Activated naive CD8-positive, alpha-beta T cell treated with anti-CD3 and anti-CD28 coated beads, Interleukin-2, amount 10 ng/mL, durations not matched to agents 7 days and 5 days (primary cell): ENCODE data around the gene C1orf21. TPM values are rescaled to one million over a fixed set of nuclear protein-coding genes. Genes with fewer than 3 reads are reported as not detected.

ENCODE experiments used
- ATAC-seq: fragments of 150-1000 bp; cut with Tn5 transposase; one replicate; pipeline ENCODE4 v1.10.0; 2021; ENCODE audit warnings: low read depth, moderate library complexity
- POLR2A ChIA-PET: fragments of 350-600 bp; sonication (Branson Sonifier 250); formaldehyde crosslinking; loops from one replicate; lab custom pipeline; 2021; ENCODE audit warnings: antibody characterized with exemption; lab: Charles Lee
- DNase-seq: peaks from one replicate; pipeline ENCODE4 v3.0.0; 2021
- H3K27ac Mint-ChIP-seq: one replicate; pipeline ENCODE4 v1.8.0; 2022; ENCODE audit warnings: mild to moderate bottlenecking, mixed read lengths
- H3K27me3 Mint-ChIP-seq: one replicate; pipeline ENCODE4 v1.8.0; 2022; ENCODE audit warnings: mild to moderate bottlenecking, moderate library complexity, mixed read lengths
- H3K36me3 Mint-ChIP-seq: one replicate; pipeline ENCODE4 v1.8.0; 2021; ENCODE audit warnings: mild to moderate bottlenecking, mixed read lengths
- H3K4me1 Mint-ChIP-seq: one replicate; pipeline ENCODE4 v1.8.0; 2021; ENCODE audit warnings: mixed read lengths
- H3K4me3 Mint-ChIP-seq: one replicate; pipeline ENCODE4 v1.8.0; 2022; ENCODE audit warnings: mild to moderate bottlenecking, moderate library complexity, mixed read lengths
- H3K9me3 Mint-ChIP-seq: one replicate; pipeline ENCODE4 v1.8.0; 2021; ENCODE audit warnings: mixed read lengths
- total RNA-seq, 2 experiments: library from RNA; stranded (reverse); gene quantifications; one replicate each; pipeline ENCODE4 v1.2.3, GENCODE V29; 2021

C1orf21 gene
- total RNA-seq, 2 experiments from 2014 or later = 9.4 to 12.9 TPM

DNA sequence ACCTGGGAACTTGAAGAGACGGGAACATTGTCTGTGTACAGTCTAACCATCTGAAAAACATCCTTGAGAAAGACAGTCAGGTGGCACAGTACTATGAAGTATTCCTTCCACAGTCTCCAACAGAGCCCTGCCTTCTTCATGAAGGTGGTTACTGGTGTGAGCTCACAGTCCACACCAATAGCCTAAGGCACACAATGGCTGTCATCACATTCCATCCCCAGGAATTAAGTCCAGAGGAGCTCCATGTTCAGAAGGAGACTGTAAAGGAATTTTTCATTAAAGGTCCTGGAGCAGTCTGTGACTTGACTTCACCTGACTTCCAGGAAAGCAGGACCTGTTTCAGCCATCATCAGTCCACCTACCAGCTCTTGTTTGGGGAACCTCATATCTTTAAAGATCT, 180.2 kb downstream of the C1orf21 start:
- Mint-ChIP-seq H3K4me3 (no peak overlapping the region), H3K27me3 (peaks cover 4% of the 10 kb centered on the region), H3K36me3 (no peaks in the 10 kb centered on the region), H3K27ac (no peak overlapping the region), H3K9me3 (no peaks in the 10 kb centered on the region), H3K4me1 (no peaks in the 10 kb centered on the region)
- POLR2A ChIA-PET = no interaction called here
- ATAC-seq (no peak), DNase-seq (no peak)

GRCh38 chr1:184567637-184568036, 180.8 kb downstream of the C1orf21 start:
- Mint-ChIP-seq H3K27ac (no peak overlapping the region), H3K4me3 (no peak overlapping the region), H3K4me1 (no peaks in the 10 kb centered on the region), H3K36me3 (no peaks in the 10 kb centered on the region), H3K27me3 (peaks cover 4% of the 10 kb centered on the region), H3K9me3 (no peaks in the 10 kb centered on the region)
- POLR2A ChIA-PET = no interaction called here
- DNase-seq (no peak), ATAC-seq (no peak)

DNA sequence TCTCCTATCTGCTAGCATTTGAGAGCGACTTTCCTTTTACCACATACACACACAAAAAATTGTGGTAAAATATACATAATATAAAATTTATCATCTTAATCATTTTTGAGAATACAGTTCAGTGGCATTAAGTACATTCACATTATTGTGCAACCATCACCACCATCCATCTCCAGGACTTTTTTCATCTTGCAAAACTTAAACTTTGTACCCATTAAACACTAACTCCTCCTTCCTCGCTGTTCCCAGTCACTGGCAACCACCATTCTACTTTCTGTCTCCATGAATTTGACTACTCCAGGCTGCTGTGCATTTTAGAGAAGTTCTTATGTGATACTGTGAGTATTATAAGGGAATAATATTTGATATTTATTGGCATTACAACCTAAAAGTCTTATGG, 181.3 kb downstream of the C1orf21 start:
- DNase-seq = no peak
- Mint-ChIP-seq H3K27me3 (peaks cover 4% of the 10 kb centered on the region), H3K4me3 (no peak overlapping the region), H3K27ac (no peak overlapping the region), H3K9me3 (no peaks in the 10 kb centered on the region), H3K4me1 (no peaks in the 10 kb centered on the region), H3K36me3 (no peaks in the 10 kb centered on the region)
- no peak for ATAC-seq
- POLR2A ChIA-PET = no interaction called here

DNA sequence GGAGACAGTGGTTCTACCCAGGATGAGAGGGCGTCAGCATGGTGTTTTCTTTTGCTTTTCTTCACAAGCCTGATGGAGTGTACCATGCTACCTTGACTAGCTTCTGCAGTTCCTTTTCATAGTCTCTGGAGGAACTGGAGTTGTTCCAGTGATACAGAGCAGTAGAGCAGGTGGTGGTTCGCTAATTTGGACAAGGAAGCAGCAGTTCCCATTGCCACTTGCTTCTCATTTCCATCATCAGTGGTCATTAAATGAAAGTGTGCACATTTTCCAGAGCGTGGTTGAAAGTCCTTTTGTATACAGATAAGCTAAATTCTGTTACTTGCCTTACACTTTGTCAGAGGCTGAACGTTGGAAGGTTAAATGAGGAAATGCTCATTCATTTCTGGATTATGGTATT, 182.3 kb downstream of the C1orf21 start:
- Mint-ChIP-seq H3K27me3 (peaks cover 6% of the 10 kb centered on the region), H3K4me1 (no peaks in the 10 kb centered on the region), H3K4me3 (no peak overlapping the region), H3K27ac (no peak overlapping the region), H3K9me3 (no peaks in the 10 kb centered on the region), H3K36me3 (no peaks in the 10 kb centered on the region)
- POLR2A ChIA-PET = no interaction called here
- DNase-seq (no peak), ATAC-seq (no peak)

- ATAC-seq (no peak), DNase-seq (no peak)
- no peak overlapping the region for H3K4me3 Mint-ChIP-seq
- POLR2A ChIA-PET = no interaction called here
- H3K27ac Mint-ChIP-seq = no peak overlapping the region
- no peaks in the 10 kb centered on the region for H3K36me3 Mint-ChIP-seq
- H3K27me3 Mint-ChIP-seq = peaks cover 2% of the 10 kb centered on the region
- no peaks in the 10 kb centered on the region for H3K4me1 Mint-ChIP-seq
- H3K9me3 Mint-ChIP-seq = no peaks in the 10 kb centered on the region
Measured at GRCh38 chr1:184574588-184574987, 187.8 kb downstream of the C1orf21 start.

- DNase-seq (no peak), ATAC-seq (no peak)
- H3K4me3 Mint-ChIP-seq = no peak overlapping the region
- no peaks in the 10 kb centered on the region for H3K4me1 Mint-ChIP-seq
- H3K9me3 Mint-ChIP-seq = peaks cover 6% of the 10 kb centered on the region
- POLR2A ChIA-PET = no interaction called here
- no peaks in the 10 kb centered on the region for H3K36me3 Mint-ChIP-seq
- H3K27ac Mint-ChIP-seq = no peak overlapping the region
- H3K27me3 Mint-ChIP-seq = peaks cover 2% of the 10 kb centered on the region
Measured at GRCh38 chr1:184576822-184577221, 190.0 kb downstream of the C1orf21 start.

- Mint-ChIP-seq H3K27ac (no peak overlapping the region), H3K27me3 (peaks cover 2% of the 10 kb centered on the region), H3K4me1 (no peaks in the 10 kb centered on the region), H3K4me3 (no peak overlapping the region), H3K36me3 (no peaks in the 10 kb centered on the region), H3K9me3 (peaks cover 6% of the 10 kb centered on the region)
- DNase-seq (no peak), ATAC-seq (no peak)
- POLR2A ChIA-PET = no interaction called here
Measured at GRCh38 chr1:184577319-184577718, 190.5 kb downstream of the C1orf21 start.

GRCh38 chr1:184582411-184582810, 195.6 kb downstream of the C1orf21 start:
- no peak overlapping the region for H3K27ac Mint-ChIP-seq
- H3K4me1 Mint-ChIP-seq = no peaks in the 10 kb centered on the region
- H3K4me3 Mint-ChIP-seq = no peak overlapping the region
- POLR2A ChIA-PET = no interaction called here
- H3K9me3 Mint-ChIP-seq = peaks cover 7% of the 10 kb centered on the region
- no peaks in the 10 kb centered on the region for H3K36me3 Mint-ChIP-seq
- peaks cover 6% of the 10 kb centered on the region for H3K27me3 Mint-ChIP-seq
- DNase-seq (no peak), ATAC-seq (no peak)

- no peak for DNase-seq
- peaks cover 6% of the 10 kb centered on the region for H3K27me3 Mint-ChIP-seq
- no peaks in the 10 kb centered on the region for H3K4me1 Mint-ChIP-seq
- no peaks in the 10 kb centered on the region for H3K36me3 Mint-ChIP-seq
- no peak overlapping the region for H3K27ac Mint-ChIP-seq
- no peak overlapping the region for H3K4me3 Mint-ChIP-seq
- no peak for ATAC-seq
- POLR2A ChIA-PET = no interaction called here
- H3K9me3 Mint-ChIP-seq = peaks cover 7% of the 10 kb centered on the region
Measured at GRCh38 chr1:184583849-184584248, 197.0 kb downstream of the C1orf21 start.

GRCh38 chr1:184588701-184589100, 201.9 kb downstream of the C1orf21 start:
- peaks cover 3% of the 10 kb centered on the region for H3K9me3 Mint-ChIP-seq
- peaks cover 8% of the 10 kb centered on the region for H3K27me3 Mint-ChIP-seq
- H3K27ac Mint-ChIP-seq = no peak overlapping the region
- no peak overlapping the region for H3K4me3 Mint-ChIP-seq
- ATAC-seq (no peak), DNase-seq (no peak)
- no peaks in the 10 kb centered on the region for H3K4me1 Mint-ChIP-seq
- H3K36me3 Mint-ChIP-seq = no peaks in the 10 kb centered on the region
- POLR2A ChIA-PET = no interaction called here

DNA sequence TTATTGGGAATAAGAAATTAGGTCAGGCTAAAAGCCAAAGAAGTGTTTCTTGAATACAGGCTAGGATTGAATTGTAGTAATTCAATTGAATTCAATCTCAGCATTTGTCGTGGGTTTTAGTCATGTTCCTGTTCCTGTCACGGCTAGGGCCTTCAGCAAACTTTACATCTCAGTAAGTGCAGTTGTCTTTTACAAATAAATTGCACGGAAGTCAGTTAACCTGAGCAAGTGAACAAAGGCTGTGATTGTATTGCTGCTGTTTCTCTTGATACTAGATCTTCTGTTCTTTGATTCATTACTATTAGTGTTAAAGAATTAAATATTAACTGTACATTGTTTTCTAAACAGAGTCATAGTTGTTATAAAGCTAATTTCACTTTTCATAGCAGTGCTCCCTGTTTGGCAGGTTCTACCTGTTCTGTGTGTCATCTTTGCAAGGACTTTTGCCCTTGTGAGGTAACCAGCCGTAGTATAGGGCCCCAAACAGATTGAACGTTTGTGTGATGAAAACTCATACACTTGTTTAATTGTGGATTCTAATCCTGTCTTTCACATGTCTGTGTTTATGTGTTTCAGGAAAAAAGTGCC, 203.4 kb downstream of the C1orf21 start:
- POLR2A ChIA-PET = no interaction called here
- no peak overlapping the region for H3K4me3 Mint-ChIP-seq
- peaks cover 3% of the 10 kb centered on the region for H3K9me3 Mint-ChIP-seq
- DNase-seq (no peak), ATAC-seq (no peak)
- no peaks in the 10 kb centered on the region for H3K36me3 Mint-ChIP-seq
- no peak overlapping the region for H3K27ac Mint-ChIP-seq
- H3K4me1 Mint-ChIP-seq = no peaks in the 10 kb centered on the region
- H3K27me3 Mint-ChIP-seq = peaks cover 5% of the 10 kb centered on the region

DNA sequence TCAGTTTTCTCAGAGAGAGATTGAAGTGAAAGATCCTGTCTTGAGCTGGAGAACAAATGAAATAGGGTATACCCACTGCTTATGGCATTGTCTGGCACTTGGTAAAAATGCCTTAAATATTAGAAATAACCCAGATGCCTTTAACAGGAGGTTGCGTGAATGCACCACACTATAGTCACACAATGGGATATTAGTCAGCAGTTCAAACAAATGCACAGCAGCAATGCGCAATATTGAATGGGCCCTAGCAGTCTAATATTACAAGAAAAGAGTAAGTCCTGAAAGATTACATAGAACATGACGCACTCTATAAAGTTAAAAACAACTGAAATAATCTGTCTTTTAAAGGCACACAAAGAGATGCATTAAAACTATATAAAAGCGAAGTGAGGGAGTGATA, 206.8 kb downstream of the C1orf21 start:
- H3K27me3 Mint-ChIP-seq = peaks cover 2% of the 10 kb centered on the region
- H3K4me1 Mint-ChIP-seq = no peaks in the 10 kb centered on the region
- no peak overlapping the region for H3K4me3 Mint-ChIP-seq
- no peak overlapping the region for H3K27ac Mint-ChIP-seq
- no peaks in the 10 kb centered on the region for H3K36me3 Mint-ChIP-seq
- ATAC-seq = no peak
- POLR2A ChIA-PET = no interaction called here
- peaks cover 2% of the 10 kb centered on the region for H3K9me3 Mint-ChIP-seq
- no peak for DNase-seq

DNA sequence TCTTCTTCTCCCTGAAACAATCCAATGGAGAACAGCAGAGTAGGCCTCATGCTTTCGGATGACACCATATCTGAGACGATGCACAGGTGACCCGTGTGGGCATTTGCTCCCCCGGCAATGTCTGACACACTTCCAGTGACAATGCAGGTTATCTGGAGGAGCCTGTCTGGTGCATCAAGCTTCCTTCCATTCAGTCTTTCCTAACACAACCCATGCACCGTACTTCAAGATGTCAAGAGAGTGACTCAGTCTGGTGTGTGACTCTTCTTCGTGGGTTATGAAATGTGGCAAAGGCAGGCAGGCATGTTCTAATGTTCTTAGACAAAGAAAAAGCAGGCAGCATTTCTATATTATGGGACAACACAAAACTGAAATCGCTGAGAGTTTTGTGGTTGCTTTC, 208.8 kb downstream of the C1orf21 start:
- Mint-ChIP-seq H3K4me1 (no peaks in the 10 kb centered on the region), H3K27ac (no peak overlapping the region), H3K9me3 (peaks cover 2% of the 10 kb centered on the region), H3K36me3 (no peaks in the 10 kb centered on the region), H3K4me3 (no peak overlapping the region), H3K27me3 (peaks cover 2% of the 10 kb centered on the region)
- ATAC-seq (no peak), DNase-seq (no peak)
- POLR2A ChIA-PET = no interaction called here

GRCh38 chr1:184596950-184597645, 210.3 kb downstream of the C1orf21 start:
- Mint-ChIP-seq H3K27ac (no peak overlapping the region), H3K36me3 (no peaks in the 10 kb centered on the region), H3K9me3 (no peaks in the 10 kb centered on the region), H3K4me1 (no peaks in the 10 kb centered on the region), H3K4me3 (no peak overlapping the region), H3K27me3 (peaks cover 2% of the 10 kb centered on the region)
- ATAC-seq (no peak), DNase-seq (no peak)
- POLR2A ChIA-PET = no interaction called here
